WERI-Rb-1 (cell line): Measurements from ENCODE around the gene RNF40.

ENCODE experiments used
- DNase-seq: peaks from one replicate; pipeline ENCODE4 v3.0.0-alpha.2; 2020
- H3K27ac ChIP-seq: fragments of 250-450 bp; sonication (Bioruptor Pico); 2 replicates; pipeline ENCODE4 v1.5.1; 2020; ENCODE audit warnings: mild to moderate bottlenecking, moderate library complexity
- H3K27me3 ChIP-seq: fragments of 250-450 bp; sonication (Bioruptor Pico); 2 replicates; pipeline ENCODE4 v1.5.1; 2021; ENCODE audit warnings: mild to moderate bottlenecking, low read depth, moderate library complexity; ENCODE audit not compliant: insufficient read depth, severe bottlenecking
- H3K36me3 ChIP-seq: fragments of 250-450 bp; sonication (Bioruptor Pico); 2 replicates; pipeline ENCODE4 v1.5.1; 2020; ENCODE audit warnings: mild to moderate bottlenecking, moderate library complexity
- H3K4me3 ChIP-seq: 2 replicates; pipeline ENCODE4 v1.5.1; 2011; ENCODE audit warnings: low read depth, mild to moderate bottlenecking, control low read depth, low read length
- H3K9me3 ChIP-seq: fragments of 250-450 bp; sonication (Bioruptor Pico); 2 replicates; pipeline ENCODE4 v1.5.1; 2021; ENCODE audit warnings: mild to moderate bottlenecking, moderate library complexity; ENCODE audit not compliant: severe bottlenecking
- TF ChIP-seq, protein P1 (sequence below): IDR thresholded peaks from 2 replicates; pipeline ENCODE4 v1.5.1; 2011; ENCODE audit warnings: low read depth, mild to moderate bottlenecking, control low read depth, inconsistent platforms, low read length

Gene RNF40

DNA sequence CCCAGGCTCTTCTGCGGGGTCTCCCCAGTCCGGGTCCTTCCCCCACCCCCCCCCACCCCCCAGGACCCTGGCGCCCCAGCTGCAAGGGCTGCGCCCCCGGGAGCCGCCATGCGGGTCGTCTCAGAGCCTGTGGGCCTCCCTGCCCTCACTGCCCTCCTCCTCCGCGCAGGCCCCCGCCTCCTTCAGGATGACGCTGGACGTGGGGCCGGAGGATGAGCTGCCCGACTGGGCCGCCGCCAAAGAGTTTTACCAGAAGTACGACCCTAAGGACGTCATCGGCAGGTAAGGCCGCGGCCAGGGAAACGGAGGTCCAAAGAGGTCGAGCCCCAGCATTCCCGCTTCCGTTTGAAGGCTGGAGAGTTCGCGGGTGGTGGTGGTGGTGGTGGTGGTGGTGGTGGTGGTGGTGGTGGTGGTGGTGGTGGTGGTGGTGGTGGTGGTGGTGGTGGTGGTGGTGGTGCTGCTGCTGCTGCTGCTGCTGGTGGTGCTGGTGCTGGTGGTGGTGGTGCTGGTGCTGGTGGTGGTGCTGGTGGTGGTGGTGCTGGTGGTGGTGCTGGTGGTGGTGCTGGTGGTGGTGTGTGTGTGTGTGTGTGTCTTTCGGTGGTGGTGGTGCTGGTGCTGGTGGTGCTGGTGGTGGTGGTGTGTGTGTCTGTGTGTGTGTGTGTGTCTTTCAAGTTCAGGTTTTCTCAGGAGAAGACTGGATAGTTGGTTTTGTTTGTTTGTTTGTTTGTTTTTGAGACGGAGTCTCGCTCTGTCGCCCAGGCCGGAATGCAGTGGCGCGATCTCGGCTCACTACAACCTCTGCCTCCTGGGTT, 13.3 kb upstream of the RNF40 start:
- H3K36me3 ChIP-seq = peaks cover 57% of the 10 kb centered on the region
- no peaks in the 10 kb centered on the region for H3K27me3 ChIP-seq
- TF ChIP-seq, protein P1, sequence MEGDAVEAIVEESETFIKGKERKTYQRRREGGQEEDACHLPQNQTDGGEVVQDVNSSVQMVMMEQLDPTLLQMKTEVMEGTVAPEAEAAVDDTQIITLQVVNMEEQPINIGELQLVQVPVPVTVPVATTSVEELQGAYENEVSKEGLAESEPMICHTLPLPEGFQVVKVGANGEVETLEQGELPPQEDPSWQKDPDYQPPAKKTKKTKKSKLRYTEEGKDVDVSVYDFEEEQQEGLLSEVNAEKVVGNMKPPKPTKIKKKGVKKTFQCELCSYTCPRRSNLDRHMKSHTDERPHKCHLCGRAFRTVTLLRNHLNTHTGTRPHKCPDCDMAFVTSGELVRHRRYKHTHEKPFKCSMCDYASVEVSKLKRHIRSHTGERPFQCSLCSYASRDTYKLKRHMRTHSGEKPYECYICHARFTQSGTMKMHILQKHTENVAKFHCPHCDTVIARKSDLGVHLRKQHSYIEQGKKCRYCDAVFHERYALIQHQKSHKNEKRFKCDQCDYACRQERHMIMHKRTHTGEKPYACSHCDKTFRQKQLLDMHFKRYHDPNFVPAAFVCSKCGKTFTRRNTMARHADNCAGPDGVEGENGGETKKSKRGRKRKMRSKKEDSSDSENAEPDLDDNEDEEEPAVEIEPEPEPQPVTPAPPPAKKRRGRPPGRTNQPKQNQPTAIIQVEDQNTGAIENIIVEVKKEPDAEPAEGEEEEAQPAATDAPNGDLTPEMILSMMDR = no peak
- H3K27ac ChIP-seq = peak overlapping the region; percentile 77
- peak overlapping the region; percentile 68 for H3K4me3 ChIP-seq
- H3K9me3 ChIP-seq = no peaks in the 10 kb centered on the region
- DNase-seq = peak; percentile 55

DNA sequence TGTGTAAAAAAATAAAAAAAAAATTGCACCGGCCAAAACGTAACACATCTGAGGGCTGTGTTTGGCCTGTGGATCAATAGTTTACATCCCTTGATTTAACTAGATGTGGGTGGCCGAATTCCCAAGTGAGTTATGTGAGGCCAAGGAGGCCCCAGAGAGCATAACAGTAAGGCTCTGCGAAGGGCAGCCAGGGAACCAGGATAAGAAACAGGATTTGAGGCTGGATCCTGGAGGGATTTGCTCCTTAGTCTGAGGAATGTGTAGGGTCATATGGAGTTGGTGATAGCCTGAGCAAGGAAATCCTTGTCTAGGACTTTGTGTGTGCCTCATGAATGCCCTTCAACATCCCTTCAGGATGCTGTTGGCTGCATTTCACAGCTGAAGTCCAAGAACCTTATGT, 11.9 kb upstream of the RNF40 start:
- H3K27me3 ChIP-seq = no peaks in the 10 kb centered on the region
- H3K9me3 ChIP-seq = no peaks in the 10 kb centered on the region
- H3K27ac ChIP-seq = no peak overlapping the region
- H3K36me3 ChIP-seq = peaks cover 59% of the 10 kb centered on the region
- TF ChIP-seq, protein P1 = no peak
- no peak for DNase-seq
- H3K4me3 ChIP-seq = no peak overlapping the region

DNA sequence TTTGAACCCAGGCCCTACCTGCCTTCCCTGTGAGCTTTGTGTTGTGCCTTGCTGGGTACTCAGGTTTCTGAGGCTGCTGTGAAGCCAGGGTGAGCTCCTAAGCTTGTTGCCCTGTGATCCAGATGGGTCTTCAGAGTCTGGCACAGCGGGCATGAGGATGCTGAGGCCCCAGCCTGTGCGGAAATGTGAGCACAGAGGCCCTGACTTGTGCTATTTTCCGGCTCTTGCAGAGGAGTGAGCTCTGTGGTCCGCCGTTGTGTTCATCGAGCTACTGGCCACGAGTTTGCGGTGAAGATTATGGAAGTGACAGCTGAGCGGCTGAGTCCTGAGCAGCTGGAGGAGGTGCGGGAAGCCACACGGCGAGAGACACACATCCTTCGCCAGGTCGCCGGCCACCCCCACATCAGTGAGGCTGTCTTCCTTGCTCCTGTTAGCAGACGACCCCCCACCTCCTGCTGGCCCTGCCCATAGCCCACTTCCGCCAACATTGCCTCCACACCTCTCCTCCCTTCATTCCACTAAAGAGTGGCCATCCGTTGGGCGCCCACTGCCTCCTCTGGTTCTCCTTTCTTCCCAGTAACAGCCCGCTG, 11.2 kb upstream of the RNF40 start:
- no peaks in the 10 kb centered on the region for H3K9me3 ChIP-seq
- no peak for DNase-seq
- TF ChIP-seq, protein P1 = no peak
- H3K27me3 ChIP-seq = no peaks in the 10 kb centered on the region
- peaks cover 59% of the 10 kb centered on the region for H3K36me3 ChIP-seq
- no peak overlapping the region for H3K4me3 ChIP-seq
- no peak overlapping the region for H3K27ac ChIP-seq

DNA sequence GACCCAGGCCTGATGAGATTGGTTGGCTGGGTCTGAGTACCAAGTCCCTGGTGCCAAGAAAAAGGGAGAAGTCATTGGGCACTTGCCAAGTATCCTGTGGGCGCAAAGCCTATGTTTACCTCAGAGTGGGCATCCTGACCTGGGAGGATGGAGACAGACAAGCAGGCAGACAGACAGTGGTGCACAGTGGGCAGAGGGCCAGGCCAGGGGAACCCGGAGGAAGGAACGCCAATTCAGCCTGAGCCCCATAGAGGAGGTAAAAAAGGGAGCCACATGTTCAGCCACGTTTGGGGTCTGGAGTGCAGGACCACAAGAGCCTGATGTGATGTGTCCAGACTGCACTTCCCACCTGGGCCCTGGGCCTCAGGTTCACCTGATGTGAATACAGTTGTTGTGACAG, 8.5 kb upstream of the RNF40 start:
- no peak overlapping the region for H3K4me3 ChIP-seq
- H3K27me3 ChIP-seq = no peaks in the 10 kb centered on the region
- H3K36me3 ChIP-seq = peaks cover 78% of the 10 kb centered on the region
- TF ChIP-seq, protein P1 = no peak
- H3K9me3 ChIP-seq = no peaks in the 10 kb centered on the region
- H3K27ac ChIP-seq = no peak overlapping the region
- no peak for DNase-seq

DNA sequence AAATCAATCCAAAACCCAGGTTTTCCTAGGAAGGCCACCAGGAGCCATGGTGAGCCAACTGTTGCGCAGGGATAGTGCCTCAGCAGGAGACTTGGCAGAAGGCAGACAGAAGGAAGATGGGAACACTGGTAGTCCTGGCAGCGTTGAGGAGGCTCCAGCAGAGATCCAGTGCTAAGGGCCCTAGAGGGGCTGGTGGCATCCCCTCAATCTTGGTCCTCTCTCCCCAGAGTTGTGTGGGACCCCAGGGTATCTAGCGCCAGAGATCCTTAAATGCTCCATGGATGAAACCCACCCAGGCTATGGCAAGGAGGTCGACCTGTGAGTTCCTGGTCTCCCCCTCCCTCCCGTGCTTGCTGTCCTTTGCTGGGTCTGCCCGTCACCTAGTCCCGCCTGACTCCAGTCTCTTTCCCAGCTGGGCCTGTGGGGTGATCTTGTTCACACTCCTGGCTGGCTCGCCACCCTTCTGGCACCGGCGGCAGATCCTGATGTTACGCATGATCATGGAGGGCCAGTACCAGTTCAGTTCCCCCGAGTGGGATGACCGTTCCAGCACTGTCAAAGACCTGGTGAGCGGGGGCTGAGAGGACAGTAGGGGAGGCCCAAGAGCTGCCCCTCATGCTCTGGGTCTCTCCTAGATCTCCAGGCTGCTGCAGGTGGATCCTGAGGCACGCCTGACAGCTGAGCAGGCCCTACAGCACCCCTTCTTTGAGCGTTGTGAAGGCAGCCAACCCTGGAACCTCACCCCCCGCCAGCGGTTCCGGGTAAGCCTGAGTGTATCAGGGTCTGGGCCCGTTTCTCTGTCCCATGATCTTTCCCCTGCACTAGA, 6.0 kb upstream of the RNF40 start:
- no peaks in the 10 kb centered on the region for H3K27me3 ChIP-seq
- no peak overlapping the region for H3K4me3 ChIP-seq
- H3K36me3 ChIP-seq = peaks cover 71% of the 10 kb centered on the region
- TF ChIP-seq, protein P1 = no peak
- no peak for DNase-seq
- H3K27ac ChIP-seq = no peak overlapping the region
- no peaks in the 10 kb centered on the region for H3K9me3 ChIP-seq
